ENCODE measurements around the gene PGBD5.

PGBD5 gene

GRCh38 chr1:230396966-230397365, 29.2 kb downstream of the PGBD5 start:
- DNase-seq (ENCODE audit: low read depth, low spot score), result no peak

GRCh38 chr1:230395932-230396331, 30.2 kb downstream of the PGBD5 start:
- no peak for DNase-seq (ENCODE audit: low read depth, low spot score)

- no peak for DNase-seq (ENCODE audit: low read depth, low spot score)
Observed at GRCh38 chr1:230394741-230395140, 31.4 kb downstream of the PGBD5 start.

GRCh38 chr1:230394134-230394533, 32.0 kb downstream of the PGBD5 start:
- no peak for DNase-seq (ENCODE audit: low read depth, low spot score)

GRCh38 chr1:230393722-230394121, 32.4 kb downstream of the PGBD5 start:
- no peak for DNase-seq (ENCODE audit: low read depth, low spot score)

GRCh38 chr1:230392920-230393521, 33.1 kb downstream of the PGBD5 start:
- no peak for DNase-seq (ENCODE audit: low read depth, low spot score)

GRCh38 chr1:230392536-230392909, 33.6 kb downstream of the PGBD5 start:
- no peak for DNase-seq (ENCODE audit: low read depth, low spot score)

- no peak for DNase-seq (ENCODE audit: low read depth, low spot score)
Observed at GRCh38 chr1:230391776-230392535, 34.2 kb downstream of the PGBD5 start.

- no peak for DNase-seq (ENCODE audit: low read depth, low spot score)
Observed at GRCh38 chr1:230390371-230390770, 35.8 kb downstream of the PGBD5 start.

GRCh38 chr1:230387876-230388275, 38.3 kb downstream of the PGBD5 start:
- no peak for DNase-seq (ENCODE audit: low read depth, low spot score)

GRCh38 chr1:230387296-230387695, 38.8 kb downstream of the PGBD5 start:
- no peak for DNase-seq (ENCODE audit: low read depth, low spot score)

- DNase-seq (ENCODE audit: low read depth, low spot score), result no peak
Observed at GRCh38 chr1:230386637-230387262, 39.4 kb downstream of the PGBD5 start.

- DNase-seq (ENCODE audit: low read depth, low spot score), result no peak
Observed at GRCh38 chr1:230385930-230386329, 40.2 kb downstream of the PGBD5 start.

- no peak for DNase-seq (ENCODE audit: low read depth, low spot score)
Observed at GRCh38 chr1:230385158-230385450, 41.0 kb downstream of the PGBD5 start.

- DNase-seq (ENCODE audit: low read depth, low spot score), result no peak
Observed at GRCh38 chr1:230384380-230385157, 41.6 kb downstream of the PGBD5 start.

- DNase-seq (ENCODE audit: low read depth, low spot score), result no peak
Observed at GRCh38 chr1:230383425-230383824, 42.7 kb downstream of the PGBD5 start.

- DNase-seq (ENCODE audit: low read depth, low spot score), result no peak
Observed at GRCh38 chr1:230382001-230382491, 44.1 kb downstream of the PGBD5 start.

GRCh38 chr1:230381585-230381984, 44.5 kb downstream of the PGBD5 start:
- DNase-seq (ENCODE audit: low read depth, low spot score), result no peak

- no peak for DNase-seq (ENCODE audit: low read depth, low spot score)
Observed at GRCh38 chr1:230381049-230381467, 45.1 kb downstream of the PGBD5 start.

GRCh38 chr1:230379928-230380327, 46.2 kb downstream of the PGBD5 start:
- no peak for DNase-seq (ENCODE audit: low read depth, low spot score)

GRCh38 chr1:230379462-230379861, 46.7 kb downstream of the PGBD5 start:
- no peak for DNase-seq (ENCODE audit: low read depth, low spot score)

- no peak for DNase-seq (ENCODE audit: low read depth, low spot score)
Observed at GRCh38 chr1:230377851-230378250, 48.3 kb downstream of the PGBD5 start.
